Measurements from ENCODE around the gene SOX12.
A peak's percentile ranks its signal among the peaks of the same experiment; 100 is the strongest.

The SOX12 gene

DNA sequence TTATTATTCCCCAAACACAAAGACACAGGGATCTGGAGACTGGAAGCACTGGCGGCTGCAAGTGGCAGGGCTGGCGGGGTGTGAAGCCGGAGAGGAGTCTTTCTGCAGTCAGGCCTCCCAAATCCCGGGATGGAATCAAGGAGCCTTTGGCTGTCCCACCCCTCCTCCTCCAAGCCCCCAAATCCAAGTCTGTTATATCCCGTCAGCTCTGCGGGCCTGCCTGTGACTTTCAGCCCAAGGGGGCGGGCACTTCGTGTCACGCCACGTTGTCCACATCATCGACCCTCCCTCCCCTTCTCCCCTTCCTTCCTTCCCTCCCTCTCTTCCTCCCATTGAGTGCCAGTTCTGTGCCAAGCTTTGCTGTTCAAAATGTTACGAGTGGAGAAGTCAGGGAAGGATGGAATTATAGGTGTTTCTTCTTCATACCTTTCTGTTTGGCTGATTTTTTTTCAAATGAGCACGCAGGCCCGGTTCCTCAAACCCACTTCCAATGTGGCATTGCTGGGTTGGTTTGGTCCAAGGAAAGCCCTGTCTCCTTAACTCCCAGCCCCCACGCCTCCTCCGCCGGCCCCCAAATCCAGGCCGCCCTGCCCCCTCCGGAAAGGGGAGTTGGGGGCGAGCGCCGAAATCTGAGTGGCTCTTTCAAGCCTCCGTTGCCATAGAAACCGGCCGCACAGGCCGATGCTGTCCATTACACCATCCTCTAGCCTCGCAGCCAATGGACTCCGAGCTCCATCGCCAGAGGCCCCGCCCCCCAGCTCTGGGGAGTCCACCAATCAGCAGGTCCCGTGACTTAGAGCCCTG is 15.3 kb upstream of the SOX12 start:
- peaks cover 2% of the 10 kb centered on the region for H3K36me3 Mint-ChIP-seq (ENCODE audit: insufficient read depth)
- H3K27me3 Mint-ChIP-seq, result no peaks in the 10 kb centered on the region
- H3K4me3 Mint-ChIP-seq, result peak overlapping the region; percentile 60
- no peaks in the 10 kb centered on the region for H3K9me3 Mint-ChIP-seq
- peak; percentile 90 for ATAC-seq (replicated peaks; ENCODE audit: extremely low read depth, poor library complexity, severe bottlenecking)
- peaks cover 6% of the 10 kb centered on the region for H3K4me1 Mint-ChIP-seq
- DNase-seq (ENCODE audit: low spot score in 2 of 2), result peak in 1 of 2 donors; percentile 53
- no peak overlapping the region for H3K27ac Mint-ChIP-seq (ENCODE audit: low read depth)

DNA sequence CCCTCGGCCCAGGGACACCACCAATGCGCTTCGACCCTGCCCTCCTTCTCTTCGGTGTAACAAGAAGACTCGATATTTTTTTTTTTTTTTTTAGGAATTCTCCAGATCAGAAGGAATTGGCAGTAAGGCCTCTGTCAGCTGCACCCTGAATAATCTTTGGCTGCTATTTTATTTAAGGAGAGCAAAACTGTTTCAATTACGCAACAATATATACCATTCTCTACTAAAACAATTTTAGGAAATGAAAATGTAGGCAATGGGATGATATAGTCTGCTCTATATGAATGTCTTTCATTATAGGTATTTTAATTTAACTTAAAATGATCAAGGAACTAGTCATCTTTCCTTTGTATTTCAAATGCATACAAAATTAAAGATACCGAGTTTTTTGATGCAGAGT is 14.7 kb upstream of the SOX12 start:
- no peak for DNase-seq (ENCODE audit: low spot score in 2 of 2)
- no peaks in the 10 kb centered on the region for H3K27me3 Mint-ChIP-seq
- no peak for ATAC-seq (replicated peaks; ENCODE audit: extremely low read depth, poor library complexity, severe bottlenecking)
- peaks cover 2% of the 10 kb centered on the region for H3K36me3 Mint-ChIP-seq (ENCODE audit: insufficient read depth)
- H3K4me1 Mint-ChIP-seq, result peaks cover 6% of the 10 kb centered on the region
- peak overlapping the region; percentile 60 for H3K4me3 Mint-ChIP-seq
- no peak overlapping the region for H3K27ac Mint-ChIP-seq (ENCODE audit: low read depth)
- no peaks in the 10 kb centered on the region for H3K9me3 Mint-ChIP-seq

DNA sequence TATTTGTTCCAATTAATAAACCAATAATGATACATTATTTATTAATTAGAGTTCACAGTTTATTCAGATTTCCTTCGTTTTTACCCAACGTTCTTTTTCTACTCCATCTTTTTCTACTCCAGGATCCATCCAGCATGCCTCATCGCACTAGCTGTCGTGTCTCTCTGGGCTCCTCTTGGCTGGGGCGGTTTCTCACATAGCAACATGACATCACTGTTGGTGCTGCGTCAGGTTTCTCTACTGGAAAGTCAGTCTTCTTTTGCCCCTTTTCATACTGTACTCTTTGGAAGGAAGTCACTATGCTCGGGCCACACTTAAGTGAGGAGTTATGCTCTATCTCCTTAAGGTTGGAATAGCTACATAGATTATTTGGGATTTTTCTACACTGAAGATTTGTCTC is 13.7 kb upstream of the SOX12 start:
- no peaks in the 10 kb centered on the region for H3K9me3 Mint-ChIP-seq
- H3K4me1 Mint-ChIP-seq, result peaks cover 6% of the 10 kb centered on the region
- H3K27ac Mint-ChIP-seq (ENCODE audit: low read depth), result no peak overlapping the region
- H3K4me3 Mint-ChIP-seq, result no peak overlapping the region
- ATAC-seq (replicated peaks; ENCODE audit: extremely low read depth, poor library complexity, severe bottlenecking), result no peak
- H3K27me3 Mint-ChIP-seq, result no peaks in the 10 kb centered on the region
- no peak for DNase-seq (ENCODE audit: low spot score in 2 of 2)
- H3K36me3 Mint-ChIP-seq (ENCODE audit: insufficient read depth), result peaks cover 2% of the 10 kb centered on the region

DNA sequence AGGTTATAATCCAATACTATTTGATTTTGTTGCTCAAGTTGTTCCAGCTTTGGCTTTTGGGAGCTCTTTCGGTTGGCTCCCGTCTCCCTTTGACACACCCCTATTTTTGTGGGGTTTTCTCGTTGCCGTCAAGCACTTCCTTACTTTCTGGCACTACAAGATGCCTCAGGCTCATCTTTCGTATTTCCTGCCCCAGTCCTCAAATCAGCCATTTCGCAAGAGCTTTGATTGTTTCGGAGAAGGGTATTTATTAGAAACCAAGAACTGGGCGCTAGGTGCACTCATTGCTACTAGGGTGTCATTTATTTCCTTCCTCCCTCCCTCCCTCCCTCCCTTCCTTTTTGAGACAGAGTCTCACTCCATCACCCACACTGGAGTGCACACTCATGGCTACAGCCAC is 13.3 kb upstream of the SOX12 start:
- DNase-seq (ENCODE audit: low spot score in 2 of 2), result no peak
- no peak overlapping the region for H3K4me3 Mint-ChIP-seq
- no peak overlapping the region for H3K27ac Mint-ChIP-seq (ENCODE audit: low read depth)
- peaks cover 2% of the 10 kb centered on the region for H3K36me3 Mint-ChIP-seq (ENCODE audit: insufficient read depth)
- H3K27me3 Mint-ChIP-seq, result no peaks in the 10 kb centered on the region
- ATAC-seq (replicated peaks; ENCODE audit: extremely low read depth, poor library complexity, severe bottlenecking), result no peak
- no peaks in the 10 kb centered on the region for H3K9me3 Mint-ChIP-seq
- peaks cover 6% of the 10 kb centered on the region for H3K4me1 Mint-ChIP-seq

DNA sequence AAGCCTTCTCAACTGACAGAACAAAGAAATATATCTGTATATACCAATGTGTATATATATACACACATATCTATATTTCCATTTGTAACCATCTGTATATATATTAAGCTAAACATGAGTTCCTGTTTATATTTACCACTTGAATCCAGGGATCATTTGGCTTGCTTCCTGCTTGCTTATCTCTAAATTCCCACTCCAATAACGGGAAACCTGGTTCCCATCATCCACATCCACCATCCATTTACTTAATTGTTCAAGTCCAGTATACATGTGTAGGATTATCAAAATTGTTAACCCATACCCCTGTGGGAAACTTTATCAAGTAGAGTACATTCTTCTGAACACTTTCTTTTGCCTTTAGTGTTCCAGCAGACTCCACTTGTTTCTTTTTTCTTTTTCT is 12.5 kb upstream of the SOX12 start:
- H3K36me3 Mint-ChIP-seq (ENCODE audit: insufficient read depth), result peaks cover 2% of the 10 kb centered on the region
- H3K27ac Mint-ChIP-seq (ENCODE audit: low read depth), result no peak overlapping the region
- DNase-seq (ENCODE audit: low spot score in 2 of 2) (no peak), ATAC-seq (replicated peaks; ENCODE audit: extremely low read depth, poor library complexity, severe bottlenecking) (no peak)
- no peaks in the 10 kb centered on the region for H3K9me3 Mint-ChIP-seq
- no peak overlapping the region for H3K4me3 Mint-ChIP-seq
- H3K27me3 Mint-ChIP-seq, result no peaks in the 10 kb centered on the region
- peaks cover 6% of the 10 kb centered on the region for H3K4me1 Mint-ChIP-seq

DNA sequence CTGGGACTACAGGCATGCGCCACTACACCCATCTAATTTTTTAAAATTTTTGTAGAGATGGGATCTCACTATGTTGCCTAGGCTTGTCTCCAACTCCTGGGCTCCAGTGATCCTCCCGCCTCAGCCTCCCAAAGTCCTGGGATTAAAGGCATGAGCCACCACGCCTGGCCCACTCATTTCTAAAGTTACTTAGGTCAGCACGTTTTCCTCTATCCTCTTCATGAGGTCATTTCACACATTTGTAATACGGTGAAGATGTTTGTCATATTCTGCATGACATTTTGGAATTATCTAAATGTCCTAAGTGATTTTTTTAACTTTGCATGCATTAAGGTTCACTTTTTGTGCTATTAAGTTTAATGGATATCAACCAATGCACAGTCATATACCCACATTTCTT is 11.9 kb upstream of the SOX12 start:
- no peak for ATAC-seq (replicated peaks; ENCODE audit: extremely low read depth, poor library complexity, severe bottlenecking)
- H3K36me3 Mint-ChIP-seq (ENCODE audit: insufficient read depth), result peaks cover 2% of the 10 kb centered on the region
- DNase-seq (ENCODE audit: low spot score in 2 of 2), result no peak
- H3K4me3 Mint-ChIP-seq, result no peak overlapping the region
- no peaks in the 10 kb centered on the region for H3K27me3 Mint-ChIP-seq
- H3K9me3 Mint-ChIP-seq, result no peaks in the 10 kb centered on the region
- peaks cover 6% of the 10 kb centered on the region for H3K4me1 Mint-ChIP-seq
- no peak overlapping the region for H3K27ac Mint-ChIP-seq (ENCODE audit: low read depth)

DNA sequence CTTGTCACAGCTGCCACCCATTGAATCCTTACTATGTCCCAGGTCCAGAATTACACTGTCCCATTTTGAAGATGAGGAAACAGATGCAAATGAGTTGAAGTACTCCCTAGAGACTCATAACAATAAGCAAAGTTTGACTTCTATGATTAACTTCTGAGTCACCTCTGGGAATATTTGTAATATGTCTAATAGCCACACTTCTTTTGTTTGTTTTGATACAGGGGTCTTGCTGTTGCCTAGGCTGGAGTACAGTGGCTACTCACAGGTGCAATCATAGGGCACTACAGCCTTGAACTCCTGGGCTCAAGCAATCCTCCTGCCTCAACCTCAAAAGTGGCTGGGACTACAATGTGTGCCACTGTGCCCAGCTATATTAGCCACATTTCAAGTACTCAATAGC is 11.4 kb upstream of the SOX12 start:
- Mint-ChIP-seq H3K27ac (ENCODE audit: low read depth) (no peak overlapping the region), H3K27me3 (no peaks in the 10 kb centered on the region), H3K4me1 (peaks cover 6% of the 10 kb centered on the region), H3K4me3 (no peak overlapping the region), H3K9me3 (no peaks in the 10 kb centered on the region), H3K36me3 (ENCODE audit: insufficient read depth) (peaks cover 2% of the 10 kb centered on the region)
- no peak for ATAC-seq (replicated peaks; ENCODE audit: extremely low read depth, poor library complexity, severe bottlenecking)
- DNase-seq (ENCODE audit: low spot score in 2 of 2), result no peak

DNA sequence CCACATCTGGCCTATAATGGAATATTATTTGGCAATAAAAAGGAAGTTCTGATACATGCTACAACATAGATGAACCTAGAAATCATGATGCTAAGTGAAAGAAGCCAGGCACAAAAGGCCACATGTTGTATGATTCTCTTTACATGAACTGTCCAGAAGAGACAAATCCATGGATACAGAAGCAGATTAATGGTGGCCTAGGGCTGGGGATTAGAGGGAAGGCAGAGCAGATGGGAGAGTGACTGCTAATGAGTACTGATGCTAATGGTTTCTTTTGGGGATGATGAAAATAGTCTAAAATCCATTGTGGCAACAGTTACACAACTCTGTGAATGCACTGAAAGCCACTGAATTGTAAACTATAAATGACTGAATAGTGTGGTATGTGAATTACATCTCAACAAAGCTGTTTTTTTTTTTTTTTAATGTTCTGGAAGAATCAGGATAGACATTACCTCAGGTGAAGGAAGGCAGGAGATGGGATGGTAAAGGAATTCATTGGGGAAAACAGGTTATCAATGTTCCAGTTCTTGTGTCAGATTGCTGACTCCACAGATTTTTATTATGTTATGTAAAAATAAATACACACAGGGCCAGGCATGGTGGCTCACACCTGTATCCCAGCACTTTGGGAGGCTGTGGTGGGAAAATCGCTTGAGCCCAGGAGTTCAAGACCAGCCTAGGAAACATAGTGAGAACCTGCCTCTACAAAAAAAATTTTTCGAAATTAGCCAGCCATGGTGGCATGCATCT is 8.9 kb upstream of the SOX12 start:
- no peaks in the 10 kb centered on the region for H3K27me3 Mint-ChIP-seq
- no peak overlapping the region for H3K27ac Mint-ChIP-seq (ENCODE audit: low read depth)
- no peaks in the 10 kb centered on the region for H3K9me3 Mint-ChIP-seq
- H3K36me3 Mint-ChIP-seq (ENCODE audit: insufficient read depth), result no peaks in the 10 kb centered on the region
- no peak overlapping the region for H3K4me3 Mint-ChIP-seq
- no peaks in the 10 kb centered on the region for H3K4me1 Mint-ChIP-seq
- ATAC-seq (replicated peaks; ENCODE audit: extremely low read depth, poor library complexity, severe bottlenecking), result no peak
- no peak for DNase-seq (ENCODE audit: low spot score in 2 of 2)

DNA sequence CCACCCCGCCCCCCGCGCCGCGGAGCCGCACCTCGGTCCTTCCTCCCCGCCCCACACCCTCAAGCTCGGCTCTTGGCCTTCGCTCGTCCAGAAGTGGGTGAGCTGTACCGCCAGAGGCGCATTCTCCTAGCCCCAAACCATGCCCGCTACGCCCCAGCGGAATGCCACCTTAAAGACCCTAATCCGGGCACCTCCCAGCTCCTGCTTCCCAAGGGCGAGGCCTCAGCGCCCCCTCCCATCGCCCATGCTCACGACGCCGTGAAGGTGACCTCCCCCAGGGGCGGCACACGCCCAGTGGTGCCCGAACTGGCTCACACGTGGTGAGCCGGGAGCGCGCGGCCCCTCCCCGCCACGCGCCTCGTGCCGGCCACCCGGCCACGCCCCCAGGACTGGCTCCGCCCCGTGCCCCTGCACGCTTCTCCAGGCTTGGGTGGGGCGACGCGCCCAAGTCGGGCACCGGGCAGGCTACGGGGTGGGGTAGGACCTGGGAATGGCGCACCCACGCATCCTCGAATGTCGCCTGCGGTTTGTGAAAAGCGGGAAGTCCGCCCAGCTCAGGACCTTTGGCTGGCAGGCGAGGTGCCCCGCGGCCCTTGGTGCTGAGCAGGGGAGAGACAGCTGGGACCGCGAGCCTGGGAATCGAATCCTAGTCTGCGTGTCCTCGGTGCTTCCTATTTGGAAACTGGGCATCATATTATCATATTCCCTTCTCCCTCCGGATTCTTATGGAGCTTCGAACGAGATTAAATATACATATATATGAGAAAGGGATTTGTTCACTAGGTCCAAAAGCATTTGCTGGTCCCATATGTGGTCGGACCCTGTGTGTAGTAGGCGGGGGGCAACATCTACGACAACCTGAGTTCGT is 941 bp upstream of the SOX12 start:
- DNase-seq (ENCODE audit: low spot score in 2 of 2), result peak; percentile 78 to 87
- H3K4me1 Mint-ChIP-seq, result peaks cover 10% of the 10 kb centered on the region
- H3K9me3 Mint-ChIP-seq, result no peaks in the 10 kb centered on the region
- peaks cover 3% of the 10 kb centered on the region for H3K36me3 Mint-ChIP-seq (ENCODE audit: insufficient read depth)
- peak overlapping the region; percentile 44 for H3K27ac Mint-ChIP-seq (ENCODE audit: low read depth)
- H3K4me3 Mint-ChIP-seq, result peak overlapping the region; percentile 89
- H3K27me3 Mint-ChIP-seq, result no peaks in the 10 kb centered on the region
- ATAC-seq (replicated peaks; ENCODE audit: extremely low read depth, poor library complexity, severe bottlenecking), result peak; percentile 60

DNA sequence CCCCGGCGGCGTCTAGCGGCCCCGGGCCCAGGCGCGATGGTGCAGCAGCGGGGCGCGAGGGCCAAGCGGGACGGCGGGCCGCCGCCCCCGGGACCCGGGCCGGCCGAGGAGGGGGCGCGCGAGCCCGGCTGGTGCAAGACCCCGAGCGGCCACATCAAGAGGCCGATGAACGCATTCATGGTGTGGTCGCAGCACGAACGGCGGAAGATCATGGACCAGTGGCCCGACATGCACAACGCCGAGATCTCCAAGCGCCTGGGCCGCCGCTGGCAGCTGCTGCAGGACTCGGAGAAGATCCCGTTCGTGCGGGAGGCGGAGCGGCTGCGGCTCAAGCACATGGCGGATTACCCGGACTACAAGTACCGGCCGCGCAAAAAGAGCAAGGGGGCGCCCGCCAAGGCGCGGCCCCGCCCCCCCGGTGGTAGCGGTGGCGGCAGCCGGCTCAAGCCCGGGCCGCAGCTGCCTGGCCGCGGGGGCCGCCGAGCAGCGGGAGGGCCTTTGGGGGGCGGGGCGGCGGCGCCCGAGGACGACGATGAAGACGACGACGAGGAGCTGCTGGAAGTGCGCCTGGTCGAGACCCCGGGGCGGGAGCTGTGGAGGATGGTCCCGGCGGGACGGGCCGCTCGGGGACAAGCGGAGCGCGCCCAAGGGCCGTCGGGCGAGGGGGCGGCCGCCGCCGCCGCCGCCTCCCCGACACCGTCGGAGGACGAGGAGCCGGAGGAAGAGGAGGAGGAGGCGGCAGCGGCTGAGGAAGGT is 715 bp downstream of the SOX12 start:
- H3K27me3 Mint-ChIP-seq, result no peaks in the 10 kb centered on the region
- no peak for ATAC-seq (replicated peaks; ENCODE audit: extremely low read depth, poor library complexity, severe bottlenecking)
- no peak overlapping the region for H3K27ac Mint-ChIP-seq (ENCODE audit: low read depth)

DNA sequence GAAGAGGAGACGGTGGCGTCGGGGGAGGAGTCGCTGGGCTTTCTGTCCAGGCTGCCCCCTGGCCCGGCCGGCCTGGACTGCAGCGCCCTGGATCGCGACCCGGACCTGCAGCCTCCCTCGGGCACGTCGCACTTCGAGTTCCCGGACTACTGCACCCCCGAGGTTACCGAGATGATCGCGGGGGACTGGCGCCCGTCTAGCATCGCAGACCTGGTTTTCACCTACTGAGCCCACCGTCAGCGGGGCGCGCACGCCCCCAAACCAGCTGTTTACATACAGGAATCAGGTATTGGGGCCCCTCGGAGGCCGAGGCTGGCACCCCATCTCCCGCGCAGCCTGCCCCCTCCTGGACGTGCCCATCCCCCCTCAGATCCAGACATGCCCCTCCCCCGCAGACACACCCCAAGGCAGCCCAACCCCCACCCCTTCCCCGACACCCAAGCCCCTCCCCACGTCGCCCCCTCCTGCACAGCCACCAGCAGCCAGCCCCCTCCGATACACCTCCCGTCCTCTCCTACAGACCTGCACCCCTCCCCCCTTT is 1.4 kb downstream of the SOX12 start:
- Mint-ChIP-seq H3K27me3 (no peaks in the 10 kb centered on the region), H3K27ac (ENCODE audit: low read depth) (peak overlapping the region; percentile 62), H3K4me1 (peaks cover 10% of the 10 kb centered on the region), H3K9me3 (no peaks in the 10 kb centered on the region), H3K4me3 (peak overlapping the region; percentile 68), H3K36me3 (ENCODE audit: insufficient read depth) (peaks cover 3% of the 10 kb centered on the region)
- DNase-seq (ENCODE audit: low spot score in 2 of 2) (no peak), ATAC-seq (replicated peaks; ENCODE audit: extremely low read depth, poor library complexity, severe bottlenecking) (no peak)

More for the DNA sequence above, 715 bp downstream of the SOX12 start:
- Mint-ChIP-seq H3K4me1 (peaks cover 10% of the 10 kb centered on the region), H3K4me3 (peak overlapping the region; percentile 89), H3K9me3 (no peaks in the 10 kb centered on the region), H3K36me3 (ENCODE audit: insufficient read depth) (peaks cover 3% of the 10 kb centered on the region)
- peak; percentile 19 to 29 for DNase-seq (ENCODE audit: low spot score in 2 of 2)
